ENCODE data around the gene IGF2BP1.
"Not testable (repeated sequence)": the region's sequence is repeated elsewhere in the genome, so short reads cannot be mapped to it uniquely, and the experiment has no call there.

The IGF2BP1 gene

DNA sequence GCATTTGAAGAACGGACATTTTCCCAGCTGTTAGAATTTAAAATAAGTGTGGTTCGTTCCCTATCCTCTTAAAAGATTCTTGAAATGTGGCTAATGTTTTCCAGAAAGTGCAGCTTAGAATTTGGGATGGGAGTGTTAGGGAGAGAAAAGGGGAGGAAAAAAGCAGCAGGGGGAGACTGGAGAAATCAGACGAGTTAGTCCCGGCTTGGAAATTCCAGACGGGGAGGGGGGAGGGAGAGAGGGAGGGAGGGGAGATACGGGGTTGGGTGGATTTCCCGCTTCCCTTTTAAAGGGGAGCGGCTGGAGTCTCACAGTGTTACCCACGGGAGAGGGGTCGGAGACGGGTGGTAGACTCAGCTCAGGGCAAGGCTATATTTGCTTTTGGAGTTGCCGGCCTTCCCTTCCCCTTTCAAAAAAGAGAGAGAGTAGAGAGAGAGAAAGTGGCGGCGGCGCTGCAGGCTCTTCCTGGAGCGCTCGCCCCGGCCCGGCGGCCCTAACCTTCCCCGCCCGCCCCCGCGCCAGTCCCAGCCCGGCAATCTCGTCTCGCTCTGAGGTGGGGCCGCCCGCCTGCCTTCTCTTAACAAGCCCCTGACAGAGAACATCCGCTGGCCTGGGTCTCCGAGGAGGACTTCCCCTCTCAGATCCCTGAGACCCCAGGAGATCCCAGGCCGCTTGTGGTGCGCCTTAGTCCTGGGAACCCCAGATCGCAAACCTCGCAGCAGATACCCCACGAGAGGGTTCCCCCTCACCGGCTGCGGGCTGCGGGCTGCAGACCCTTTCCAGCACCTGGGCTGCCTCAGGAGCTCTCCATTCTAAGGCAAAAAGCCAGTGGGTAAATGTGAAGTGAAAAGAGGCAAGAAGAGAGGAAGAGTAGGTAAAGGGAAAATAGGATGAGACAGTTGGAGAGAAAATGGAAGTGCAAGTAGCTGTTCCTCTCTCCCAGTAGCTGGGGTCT is 6.6 kb downstream of the IGF2BP1 start:
- Mint-ChIP-seq H3K4me1 (peaks cover 5% of the 10 kb centered on the region), H3K27ac (no peak overlapping the region), H3K9me3 (no peaks in the 10 kb centered on the region), H3K36me3 (no peaks in the 10 kb centered on the region), H3K4me3 (no peak overlapping the region)
- DNase-seq (ENCODE audit: low spot score in 2 of 2) (no peak), ATAC-seq (no peak)

- H3K36me3 Mint-ChIP-seq, result no peaks in the 10 kb centered on the region
- DNase-seq (ENCODE audit: low spot score in 2 of 2) (no peak), ATAC-seq (no peak)
- no peak overlapping the region for H3K27ac Mint-ChIP-seq
- H3K4me3 Mint-ChIP-seq, result no peak overlapping the region
- no peaks in the 10 kb centered on the region for H3K9me3 Mint-ChIP-seq
- H3K4me1 Mint-ChIP-seq, result peaks cover 4% of the 10 kb centered on the region
Observed at GRCh38 chr17:49005140-49005539, 8.0 kb downstream of the IGF2BP1 start.

GRCh38 chr17:49008908-49009307 is 11.7 kb downstream of the IGF2BP1 start:
- not testable (repeated sequence) for DNase-seq (ENCODE audit: low spot score in 2 of 2); H3K36me3 Mint-ChIP-seq; ATAC-seq; H3K27ac Mint-ChIP-seq; H3K9me3 Mint-ChIP-seq; H3K4me3 Mint-ChIP-seq; H3K4me1 Mint-ChIP-seq

DNA sequence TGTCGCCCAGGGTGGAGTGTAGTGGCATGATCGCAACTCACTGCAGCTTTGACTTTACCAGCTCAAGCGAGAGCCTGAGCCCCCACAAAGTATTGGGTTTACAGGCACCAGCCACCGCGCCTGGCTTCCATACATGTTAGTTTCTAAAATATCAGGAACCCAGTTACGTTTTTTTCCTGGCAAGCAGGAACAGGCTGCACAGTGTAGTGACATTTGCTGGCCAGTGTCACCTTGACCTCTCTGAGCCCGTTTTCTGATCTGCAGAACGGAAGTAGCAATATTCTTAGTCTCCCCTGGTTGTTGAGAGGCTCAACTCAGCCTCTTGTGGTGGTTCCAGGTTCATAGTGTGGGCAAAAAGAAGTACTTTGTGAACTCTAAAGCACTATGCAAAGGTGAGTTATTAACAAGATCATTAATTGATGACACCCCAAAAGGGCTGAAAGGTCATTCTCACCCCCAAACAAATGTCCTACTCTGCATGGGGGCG is 15.6 kb downstream of the IGF2BP1 start:
- ATAC-seq (no peak), DNase-seq (ENCODE audit: low spot score in 2 of 2) (peak in 1 of 2 donors; percentile 33)
- Mint-ChIP-seq H3K9me3 (no peaks in the 10 kb centered on the region), H3K4me1 (no peaks in the 10 kb centered on the region), H3K27ac (no peak overlapping the region), H3K36me3 (no peaks in the 10 kb centered on the region), H3K4me3 (no peak overlapping the region)

DNA sequence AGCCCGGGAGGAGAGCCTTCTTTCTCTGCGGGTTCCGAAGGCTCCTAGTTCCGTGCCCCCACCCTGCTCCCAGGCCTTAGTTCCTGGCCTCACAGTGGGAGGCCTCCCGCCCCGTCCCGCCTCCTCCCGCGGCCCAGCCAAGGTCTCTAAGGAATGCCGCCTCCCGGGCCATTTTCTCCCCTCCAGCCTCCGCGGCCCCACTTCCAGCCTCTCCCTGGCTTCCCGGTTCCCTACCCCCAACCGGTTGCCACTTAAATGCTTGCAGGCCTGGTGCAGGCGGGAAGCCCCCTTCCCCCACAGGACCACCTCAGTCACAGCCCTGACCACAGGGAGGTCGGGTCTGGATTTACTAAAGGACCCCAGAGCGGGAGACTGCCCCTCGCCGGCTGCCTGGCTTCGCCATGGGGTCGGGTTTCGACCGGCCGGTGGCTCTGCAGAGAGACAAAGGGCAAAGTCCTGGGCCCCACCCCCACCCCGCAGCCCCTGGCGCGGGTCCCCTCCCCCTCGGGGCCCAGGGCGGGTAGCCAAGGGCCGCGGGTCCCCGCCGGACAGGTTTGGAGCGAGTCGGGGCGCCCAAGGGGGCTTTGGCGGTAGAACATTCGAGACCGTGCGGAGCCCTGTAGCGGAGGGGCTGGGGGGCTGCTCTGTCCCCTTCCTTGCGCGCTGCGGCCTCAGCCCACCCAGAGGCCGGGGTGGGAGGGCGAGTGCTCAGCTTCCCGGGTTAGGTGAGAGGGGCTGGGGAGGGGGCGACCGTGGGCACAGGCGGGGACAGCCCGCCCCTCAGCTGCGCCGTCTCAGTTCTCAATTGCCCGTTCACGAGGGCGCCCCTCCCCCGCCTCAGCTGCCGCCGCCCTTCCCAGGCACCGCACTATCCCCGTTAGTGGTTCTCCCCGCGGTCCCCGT is 16.4 kb downstream of the IGF2BP1 start:
- Mint-ChIP-seq H3K4me3 (no peak overlapping the region), H3K9me3 (no peaks in the 10 kb centered on the region), H3K36me3 (no peaks in the 10 kb centered on the region), H3K27ac (no peak overlapping the region), H3K4me1 (no peaks in the 10 kb centered on the region)
- DNase-seq (ENCODE audit: low spot score in 2 of 2), result peak in 1 of 2 donors; percentile 45
- ATAC-seq, result no peak

DNA sequence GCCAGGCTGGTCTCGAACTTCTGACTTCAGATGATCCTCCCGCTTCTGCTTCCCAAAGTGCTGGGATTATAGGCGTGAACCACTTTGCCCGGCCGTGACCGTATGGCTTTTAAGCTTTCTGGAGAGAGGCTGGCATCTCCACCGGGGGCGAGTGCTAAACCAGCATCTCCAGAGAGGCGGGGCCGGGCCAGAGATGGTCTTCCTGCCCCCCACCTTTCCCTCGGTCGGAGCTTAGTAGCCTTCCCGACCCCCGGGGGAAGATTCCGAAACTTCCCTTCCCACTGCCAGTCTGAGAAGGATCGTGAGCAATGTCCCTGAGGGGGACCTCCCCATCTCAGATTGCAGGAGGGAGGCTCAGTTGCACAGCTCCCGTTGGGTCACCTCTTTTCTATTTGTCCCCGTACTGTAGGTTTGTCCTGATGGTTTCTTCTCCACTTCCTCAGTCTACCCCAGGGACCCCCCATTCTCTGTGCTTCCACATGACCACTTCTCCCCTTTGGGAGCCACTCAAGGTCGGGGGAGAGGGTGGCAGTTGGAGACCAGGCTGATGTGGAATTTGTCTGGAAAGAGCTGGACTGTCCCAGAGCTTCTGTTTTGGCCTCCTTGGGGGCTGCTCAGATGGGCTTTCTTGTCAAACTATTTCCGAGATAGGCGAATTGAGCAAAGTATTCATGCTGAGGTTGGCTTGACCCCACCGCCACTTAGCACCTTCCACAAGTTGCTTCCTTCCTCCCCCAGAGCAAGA is 18.2 kb downstream of the IGF2BP1 start:
- no peaks in the 10 kb centered on the region for H3K9me3 Mint-ChIP-seq
- H3K4me3 Mint-ChIP-seq, result no peak overlapping the region
- H3K36me3 Mint-ChIP-seq, result no peaks in the 10 kb centered on the region
- DNase-seq (ENCODE audit: low spot score in 2 of 2) (peak in 1 of 2 donors; percentile 41), ATAC-seq (no peak)
- H3K4me1 Mint-ChIP-seq, result no peaks in the 10 kb centered on the region
- H3K27ac Mint-ChIP-seq, result no peak overlapping the region

GRCh38 chr17:49015924-49016774 is 19.0 kb downstream of the IGF2BP1 start:
- ATAC-seq, result no peak
- no peak overlapping the region for H3K4me3 Mint-ChIP-seq

DNA sequence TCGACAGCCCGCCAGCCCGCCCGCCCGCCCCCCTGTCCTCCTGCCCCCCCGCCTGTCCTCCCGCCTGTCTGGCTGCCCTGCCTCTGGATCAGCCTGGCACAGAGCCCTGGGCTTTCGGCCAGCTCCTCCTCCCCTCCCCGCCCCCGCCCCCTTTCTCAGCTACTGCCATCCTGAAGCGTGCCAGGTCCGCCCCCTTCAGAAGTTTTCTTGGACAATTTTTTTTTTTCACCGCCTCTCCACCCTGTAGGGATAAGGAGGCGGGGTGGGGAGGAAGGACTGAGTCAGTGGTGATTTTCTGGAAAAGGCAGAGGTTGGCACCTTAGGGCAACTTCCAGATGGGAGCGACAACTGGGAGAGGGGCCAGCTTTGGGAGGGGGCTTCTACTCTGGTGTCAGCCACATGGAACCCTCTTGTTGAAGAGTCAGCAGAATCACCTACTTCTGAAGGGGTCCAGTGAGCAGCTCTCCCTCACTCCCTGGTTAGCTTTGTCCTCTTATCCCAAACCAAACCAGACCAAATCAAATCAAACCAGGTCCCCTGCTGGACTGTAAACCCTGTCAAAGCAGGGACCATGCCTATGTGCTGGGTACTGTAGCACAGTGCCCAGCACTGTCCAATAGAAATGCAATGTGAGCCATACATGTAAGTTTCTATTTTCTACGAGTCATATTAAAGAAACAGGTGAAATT is 19.7 kb downstream of the IGF2BP1 start:
- ATAC-seq (no peak), DNase-seq (ENCODE audit: low spot score in 2 of 2) (no peak)
- H3K36me3 Mint-ChIP-seq, result no peaks in the 10 kb centered on the region
- H3K27ac Mint-ChIP-seq, result no peak overlapping the region
- H3K9me3 Mint-ChIP-seq, result no peaks in the 10 kb centered on the region
- no peaks in the 10 kb centered on the region for H3K4me1 Mint-ChIP-seq
- H3K4me3 Mint-ChIP-seq, result no peak overlapping the region

More at GRCh38 chr17:49015924-49016774, 19.0 kb downstream of the IGF2BP1 start:
- no peak for DNase-seq (ENCODE audit: low spot score in 2 of 2)
- Mint-ChIP-seq H3K4me1 (no peaks in the 10 kb centered on the region), H3K9me3 (no peaks in the 10 kb centered on the region), H3K36me3 (no peaks in the 10 kb centered on the region), H3K27ac (no peak overlapping the region)

- H3K9me3 Mint-ChIP-seq, result no peaks in the 10 kb centered on the region
- no peak overlapping the region for H3K27ac Mint-ChIP-seq
- no peak for ATAC-seq
- H3K4me3 Mint-ChIP-seq, result no peak overlapping the region
- no peaks in the 10 kb centered on the region for H3K36me3 Mint-ChIP-seq
- no peaks in the 10 kb centered on the region for H3K4me1 Mint-ChIP-seq
- DNase-seq (ENCODE audit: low spot score in 2 of 2), result no peak
Observed at GRCh38 chr17:49018116-49018612, 21.0 kb downstream of the IGF2BP1 start.

GRCh38 chr17:49018748-49019147 is 21.6 kb downstream of the IGF2BP1 start:
- H3K27ac Mint-ChIP-seq, result no peak overlapping the region
- no peak for DNase-seq (ENCODE audit: low spot score in 2 of 2)
- H3K4me1 Mint-ChIP-seq, result no peaks in the 10 kb centered on the region
- no peak overlapping the region for H3K4me3 Mint-ChIP-seq
- ATAC-seq, result no peak
- no peaks in the 10 kb centered on the region for H3K36me3 Mint-ChIP-seq
- H3K9me3 Mint-ChIP-seq, result no peaks in the 10 kb centered on the region

GRCh38 chr17:49020609-49021008 is 23.4 kb downstream of the IGF2BP1 start:
- ATAC-seq, result no peak
- H3K27ac Mint-ChIP-seq, result no peak overlapping the region
- no peaks in the 10 kb centered on the region for H3K4me1 Mint-ChIP-seq
- no peak for DNase-seq (ENCODE audit: low spot score in 2 of 2)
- H3K4me3 Mint-ChIP-seq, result no peak overlapping the region
- no peaks in the 10 kb centered on the region for H3K36me3 Mint-ChIP-seq
- H3K9me3 Mint-ChIP-seq, result no peaks in the 10 kb centered on the region

GRCh38 chr17:49021095-49021767 is 24.0 kb downstream of the IGF2BP1 start:
- Mint-ChIP-seq H3K4me1 (no peaks in the 10 kb centered on the region), H3K27ac (no peak overlapping the region), H3K9me3 (no peaks in the 10 kb centered on the region), H3K36me3 (no peaks in the 10 kb centered on the region), H3K4me3 (no peak overlapping the region)
- ATAC-seq (no peak), DNase-seq (ENCODE audit: low spot score in 2 of 2) (no peak)

- no peak overlapping the region for H3K27ac Mint-ChIP-seq
- no peaks in the 10 kb centered on the region for H3K9me3 Mint-ChIP-seq
- DNase-seq (ENCODE audit: low spot score in 2 of 2) (no peak), ATAC-seq (no peak)
- peaks cover 4% of the 10 kb centered on the region for H3K4me1 Mint-ChIP-seq
- H3K4me3 Mint-ChIP-seq, result no peak overlapping the region
- H3K36me3 Mint-ChIP-seq, result no peaks in the 10 kb centered on the region
Observed at GRCh38 chr17:49021768-49022103, 24.6 kb downstream of the IGF2BP1 start.
